Cardiac muscle cell (in vitro differentiated cells and primary cell): Measurements from ENCODE around the gene CYSTM1. TPM values are rescaled to one million over a fixed set of nuclear protein-coding genes. Genes with fewer than 3 reads are reported as not detected.
A peak's percentile ranks its signal among the peaks of the same experiment; 100 is the strongest.

ENCODE experiments used
- DNase-seq, 2 donors: peaks; one replicate each; pipeline versions ENCODE4 v3.0.0 to v3.0.0-alpha.2; 2010 to 2017; ENCODE audit warnings: low read depth in 1 of 2, low spot score in 1 of 2
- H3K27ac ChIP-seq: fragments of 200-600 bp; sonication (generic); 2 replicates; pipeline ENCODE4 v1.5.1; 2016
- H3K27me3 ChIP-seq: fragments of 200-600 bp; sonication (generic); 2 replicates; pipeline ENCODE4 v1.6.0; 2016; ENCODE audit warnings: control low read depth
- H3K36me3 ChIP-seq: fragments of 200-600 bp; sonication (generic); 2 replicates; pipeline ENCODE4 v1.5.1; 2016; ENCODE audit warnings: control low read depth
- H3K4me1 ChIP-seq: fragments of 200-600 bp; sonication (generic); 2 replicates; pipeline ENCODE4 v1.8.1; 2017; ENCODE audit warnings: low read depth, mild to moderate bottlenecking, mixed run types
- H3K4me3 ChIP-seq: fragments of 200-600 bp; sonication (generic); 2 replicates; pipeline ENCODE4 v1.5.1; 2016; ENCODE audit warnings: mild to moderate bottlenecking
- H3K9me3 ChIP-seq: fragments of 200-600 bp; sonication (generic); 2 replicates; pipeline ENCODE4 v1.5.1; 2017; ENCODE audit warnings: low read depth, mild to moderate bottlenecking, control low read depth
- CTCF ChIP-seq: IDR thresholded peaks from 2 replicates; pipeline ENCODE4 v1.5.1; 2012; ENCODE audit warnings: low read depth, mild to moderate bottlenecking, low read length
- polyA plus RNA-seq: library from polyadenylated mRNA; unstranded; fragments of >200 nt; fragmentation: Nextera tagmentation; extraction: Ambion mirVana; gene quantifications from 2 replicates; pipeline ENCODE4 v1.2.1, GENCODE V29; 2016
- total RNA-seq: library from RNA; depleted of rRNA; stranded (reverse); fragments of >200 nt; gene quantifications from 2 replicates; pipeline ENCODE4 v1.2.3, GENCODE V29; 2016

CYSTM1 gene
- total and polyA plus RNA-seq, 2 experiments from 2014 or later = 31.8 to 83.7 TPM

GRCh38 chr5:140284013-140284412 lies 109.0 kb downstream of the CYSTM1 start:
- no peak for TF ChIP-seq CTCF
- Histone ChIP-seq H3K4me3 (no peak overlapping the region), H3K27ac (no peak overlapping the region), H3K36me3 (no peaks in the 10 kb centered on the region), H3K9me3 (no peaks in the 10 kb centered on the region), H3K4me1 (no peaks in the 10 kb centered on the region), H3K27me3 (no peaks in the 10 kb centered on the region)
- DNase-seq = no peak

DNA sequence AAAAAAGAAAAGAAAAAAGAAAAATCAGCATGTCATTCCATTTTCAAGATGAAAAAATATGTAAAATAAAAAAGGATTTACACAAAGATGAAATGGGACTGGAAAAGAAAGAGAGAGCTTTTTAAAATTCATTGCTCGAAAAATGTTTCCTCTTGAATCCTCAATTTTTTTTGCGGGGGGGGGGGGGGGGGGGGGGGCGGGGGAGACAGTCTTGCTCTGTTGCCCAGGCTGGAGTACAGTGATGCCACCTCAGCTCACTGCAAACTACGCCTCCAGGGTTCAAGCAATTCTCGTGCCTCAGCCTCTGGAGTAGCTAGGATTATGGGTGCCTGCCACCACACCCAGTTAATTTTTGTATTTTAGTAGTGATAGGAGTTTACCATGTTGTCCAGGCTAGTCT lies 111.4 kb downstream of the CYSTM1 start:
- Histone ChIP-seq H3K9me3 (no peaks in the 10 kb centered on the region), H3K4me3 (no peak overlapping the region), H3K27me3 (no peaks in the 10 kb centered on the region), H3K27ac (no peak overlapping the region), H3K4me1 (no peaks in the 10 kb centered on the region), H3K36me3 (no peaks in the 10 kb centered on the region)
- no peak for TF ChIP-seq CTCF
- DNase-seq = no peak

GRCh38 chr5:140287801-140288521 lies 113.0 kb downstream of the CYSTM1 start:
- no peak overlapping the region for H3K27ac ChIP-seq
- no peak for TF ChIP-seq CTCF

GRCh38 chr5:140292212-140293036 lies 117.4 kb downstream of the CYSTM1 start:
- Histone ChIP-seq H3K36me3 (no peaks in the 10 kb centered on the region), H3K4me3 (no peak overlapping the region), H3K9me3 (no peaks in the 10 kb centered on the region), H3K4me1 (peaks cover 35% of the 10 kb centered on the region), H3K27me3 (no peaks in the 10 kb centered on the region), H3K27ac (peak overlapping the region; percentile 66)
- TF ChIP-seq CTCF = no peak
- no peak for DNase-seq

More at GRCh38 chr5:140287801-140288521, 113.0 kb downstream of the CYSTM1 start:
- Histone ChIP-seq H3K4me3 (no peak overlapping the region), H3K36me3 (no peaks in the 10 kb centered on the region), H3K27me3 (no peaks in the 10 kb centered on the region), H3K9me3 (no peaks in the 10 kb centered on the region), H3K4me1 (peaks cover 9% of the 10 kb centered on the region)
- DNase-seq = no peak

Other genes starting within 250 kb of the CYSTM1 start
- gene NRG2, start 131.9 kb upstream of the CYSTM1 start, total RNA-seq = 16.5 and 20.7 TPM in 2 replicates
- gene NRG2, start 131.9 kb upstream of the CYSTM1 start, polyA plus RNA-seq = 13.5 and 14.5 TPM in 2 replicates
- 6.1 and 9.0 TPM in 2 replicates for gene PURA, start 61.1 kb upstream of the CYSTM1 start, total RNA-seq
- gene PURA, start 61.1 kb upstream of the CYSTM1 start, polyA plus RNA-seq = 7.0 and 11.1 TPM in 2 replicates
- 1.5 and 4.8 TPM in 2 replicates for gene IGIP, start 49.3 kb upstream of the CYSTM1 start, total RNA-seq
- 0.51 and 1.4 TPM in 2 replicates for gene IGIP, start 49.3 kb upstream of the CYSTM1 start, polyA plus RNA-seq
- gene PFDN1, start 127.9 kb downstream of the CYSTM1 start, total RNA-seq = 129 and 195 TPM in 2 replicates
- gene PFDN1, start 127.9 kb downstream of the CYSTM1 start, polyA plus RNA-seq = 113 and 139 TPM in 2 replicates
- gene HBEGF, start 171.4 kb downstream of the CYSTM1 start, total RNA-seq = 4.9 TPM in 2 replicates
- 3.7 and 5.1 TPM in 2 replicates for gene HBEGF, start 171.4 kb downstream of the CYSTM1 start, polyA plus RNA-seq
- gene SLC4A9, start 185.0 kb downstream of the CYSTM1 start, total RNA-seq = not detected in 2 replicates
- gene SLC4A9, start 185.0 kb downstream of the CYSTM1 start, polyA plus RNA-seq = 0.06 TPM in 1 of 2 replicates, not detected in the other
- gene ANKHD1, start 226.6 kb downstream of the CYSTM1 start, total RNA-seq = 42.4 and 58.8 TPM in 2 replicates
- gene ANKHD1, start 226.6 kb downstream of the CYSTM1 start, polyA plus RNA-seq = 41.5 and 46.5 TPM in 2 replicates